Prostate gland (tissue), 2 donors: ENCODE results near the gene TMEM88. TPM values are rescaled to one million over a fixed set of nuclear protein-coding genes. Genes with fewer than 3 reads are reported as not detected.

ENCODE experiments used
- DNase-seq: peaks from one replicate; pipeline ENCODE4 v3.0.0-alpha.2; 2019; ENCODE audit warnings: low spot score
- H3K27ac ChIP-seq, 2 donors: fragments of 200-600 bp; sonication (generic); 2 replicates each; pipeline ENCODE4 v1.5.1; 2017 to 2019
- H3K27me3 ChIP-seq: fragments of 200-600 bp; sonication (generic); replicated peaks from 2 replicates; pipeline ENCODE4 v1.5.1; 2019; ENCODE audit not compliant: insufficient read depth
- H3K36me3 ChIP-seq, 2 donors: fragments of 200-600 bp; sonication (generic); 1 replicate in 1 of 2; 2 replicates in 1 of 2; pipeline versions ENCODE4 v1.5.1 to v1.8.1; 2017 to 2019
- H3K4me1 ChIP-seq: fragments of 200-600 bp; sonication (generic); replicated peaks from 2 replicates; pipeline ENCODE4 v1.5.1; 2019
- H3K4me3 ChIP-seq, 2 donors: fragments of 200-600 bp; sonication (generic); 2 replicates each; pipeline ENCODE4 v1.5.1; 2017 to 2019
- H3K9me3 ChIP-seq: fragments of 200-600 bp; sonication (generic); 2 replicates; pipeline ENCODE4 v1.5.1; 2017
- CTCF ChIP-seq, 4 experiments: fragments of 200-600 bp in 2 of 4; fragments of 450-650 bp in 2 of 4; sonication (generic) in 2 of 4; IDR thresholded peaks; 1 replicate in 3 of 4; 2 replicates in 1 of 4; pipeline ENCODE4 v1.5.1; 2016 to 2019; ENCODE audit warnings: antibody characterized with exemption in 4 of 4, mild to moderate bottlenecking in 2 of 4, moderate library complexity in 2 of 4
- POLR2A ChIP-seq: fragments of 450-650 bp; IDR thresholded peaks from one replicate; pipeline ENCODE4 v1.6.1; 2016; ENCODE audit warnings: antibody characterized with exemption, mild to moderate bottlenecking
- POLR2AphosphoS5 ChIP-seq: sonication (generic); formaldehyde crosslinking; IDR thresholded peaks from one replicate; pipeline ENCODE4 v1.6.1; 2017; ENCODE audit warnings: antibody characterized with exemption
- WGBS: methylation state at CpG from one replicate; pipeline ENCODE4 v1.1.5; 2018; 5-methylcytosine and 5-hydroxymethylcytosine counted together
- intact Hi-C: fragments of 100-400 bp; cut with DNase I; formaldehyde crosslinking; loops from one replicate; pipeline ENCODE4 v1.14.2; 2022
- total RNA-seq, 2 donors: library from RNA; depleted of rRNA; stranded (reverse); fragments of >200 nt; gene quantifications; one replicate each; pipeline ENCODE4 v1.1.0, GENCODE V29; 2016

The TMEM88 gene
- total RNA-seq, 2 donors from 2014 or later, result 11.1 to 15.7 TPM

DNA sequence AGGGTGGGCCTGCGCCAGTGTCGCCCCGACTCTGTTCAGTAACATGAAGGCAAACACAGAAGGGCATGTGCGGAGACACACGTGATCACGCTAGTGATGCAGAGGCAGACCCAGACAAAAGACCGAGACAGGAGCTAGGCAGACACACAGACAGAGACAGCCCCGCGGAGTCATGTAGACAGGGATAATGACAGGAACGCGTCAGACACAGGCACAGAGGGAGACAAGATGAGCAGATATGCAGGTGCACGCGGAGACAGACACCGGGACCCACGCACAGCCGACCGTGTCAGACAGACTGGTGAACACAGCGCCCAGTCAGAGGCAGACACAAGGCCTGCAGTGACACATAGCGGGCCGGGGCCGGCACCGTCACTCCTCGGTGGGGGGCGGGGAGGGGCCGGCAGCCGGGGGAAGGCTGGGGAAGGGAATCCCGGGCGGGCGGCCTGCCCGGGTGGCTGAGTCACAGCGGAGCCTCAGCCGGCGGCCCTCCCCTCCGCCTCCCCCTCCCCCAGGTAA is 13.4 kb upstream of the TMEM88 start:
- DNase-seq, result peak; percentile 83
- intact Hi-C loops, result loop anchor here (5.0 to 10.0 kb wide), 2 partner anchors 313 to 494 kb away; partner anchors contain the start of gene PER1

DNA sequence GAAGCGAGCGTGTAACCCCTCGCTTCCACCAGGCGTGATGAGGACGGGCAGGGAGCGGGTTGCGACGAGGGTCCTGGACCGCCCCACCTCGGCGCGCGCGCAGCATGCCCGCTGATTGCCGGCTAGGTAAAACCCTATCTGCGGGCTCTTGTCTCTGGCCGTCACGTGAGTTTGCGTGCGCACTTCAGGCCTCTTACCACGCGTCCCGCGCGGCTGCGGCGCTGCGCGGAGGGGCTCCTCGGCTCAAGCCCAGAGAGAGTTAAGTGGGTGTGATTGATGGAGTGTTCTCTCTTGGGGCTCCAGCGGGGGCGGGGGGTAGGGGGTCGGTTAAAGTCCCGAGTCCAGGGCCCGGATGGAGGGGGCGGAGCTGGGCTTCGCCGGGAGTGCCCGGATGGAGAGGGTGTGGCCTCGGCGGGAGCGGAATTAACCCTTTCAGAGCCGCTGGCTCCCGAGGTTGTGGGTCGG is 12.9 kb upstream of the TMEM88 start:
- intact Hi-C loops, result loop anchor here (5.0 to 10.0 kb wide), 2 partner anchors 313 to 495 kb away; partner anchors contain the start of gene PER1
- Histone ChIP-seq H3K9me3 (no peaks in the 10 kb centered on the region), H3K4me3 (peak overlapping the region; percentile 67 to 72), H3K27ac (peak overlapping the region; percentile 98 to 99), H3K4me1 (peaks cover 30% of the 10 kb centered on the region), H3K27me3 (no peaks in the 10 kb centered on the region), H3K36me3 (peaks cover 5 to 9% of the 10 kb centered on the region in 2 donors)
- DNase-seq, result peak; percentile 83
- under 1% methylated on average over 42 of the region's 46 CpGs for WGBS
- TF ChIP-seq POLR2A (no peak), POLR2AphosphoS5 (peak; percentile 68), CTCF (IDR thresholded peaks at IDR 0.05) (peak in 2 of 4 experiments; percentile 35 to 45)

More for the DNA sequence above, 13.4 kb upstream of the TMEM88 start:
- H3K27ac ChIP-seq, result peak overlapping the region; percentile 98 to 99
- H3K36me3 ChIP-seq, result peaks cover under 1 to 5% of the 10 kb centered on the region in 2 donors
- H3K4me3 ChIP-seq, result peak overlapping the region; percentile 67 to 72
- H3K9me3 ChIP-seq, result no peaks in the 10 kb centered on the region
- H3K27me3 ChIP-seq, result no peaks in the 10 kb centered on the region
- TF ChIP-seq CTCF (IDR thresholded peaks at IDR 0.05) (no peak), POLR2A (no peak), POLR2AphosphoS5 (no peak)
- WGBS, result 4% methylated on average over 29 of the region's 34 CpGs
- peaks cover 33% of the 10 kb centered on the region for H3K4me1 ChIP-seq

DNA sequence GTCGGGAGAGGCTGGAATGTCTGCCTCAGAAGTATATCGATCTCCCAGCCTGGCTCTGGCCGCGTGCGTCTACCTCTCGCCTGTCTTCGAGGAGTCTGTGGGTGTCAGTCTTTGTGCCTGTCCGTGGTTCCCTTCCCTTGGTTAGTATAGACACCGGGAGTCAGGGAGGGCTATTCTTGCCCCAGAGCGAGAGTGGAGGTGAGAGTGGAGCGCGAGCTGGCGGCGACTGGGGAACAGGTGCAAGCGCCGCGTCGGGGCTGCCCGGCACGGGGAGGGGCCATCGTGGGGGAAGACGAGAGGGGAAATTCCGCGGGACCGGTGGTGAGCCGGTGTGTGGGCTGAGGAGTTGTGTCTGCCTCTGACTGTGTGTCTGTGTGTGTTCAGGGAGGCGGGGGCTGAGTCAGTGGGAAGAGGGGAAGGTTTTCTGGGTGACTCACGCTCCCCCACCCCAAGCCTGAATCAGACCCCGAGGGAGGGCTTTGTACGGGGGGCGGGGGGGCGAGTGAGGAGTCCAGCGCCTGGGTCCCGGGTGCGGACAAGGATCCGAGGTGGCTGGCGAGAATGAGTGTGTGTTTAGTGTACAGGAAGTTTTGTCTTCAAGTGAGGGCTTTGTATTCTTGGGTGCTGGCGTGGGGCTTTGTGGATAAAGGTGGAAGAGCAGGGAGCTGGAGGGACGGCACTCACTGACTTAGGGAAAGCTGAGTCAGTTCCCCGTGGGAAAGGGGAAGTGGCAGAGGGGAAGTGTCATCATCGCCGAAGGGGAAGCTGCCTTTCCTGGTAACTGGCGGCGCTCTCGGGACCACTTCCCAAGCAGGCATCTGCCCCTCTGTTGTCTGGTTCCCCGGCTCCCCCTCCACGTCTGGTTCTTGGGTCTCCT is 12.2 kb upstream of the TMEM88 start:
- no peaks in the 10 kb centered on the region for H3K9me3 ChIP-seq
- intact Hi-C loops, result loop anchor here (5.0 to 10.0 kb wide), 2 partner anchors 312 to 495 kb away; partner anchors contain the start of gene PER1
- DNase-seq, result peak; percentile 55
- peaks cover 7 to 15% of the 10 kb centered on the region in 2 donors for H3K36me3 ChIP-seq
- H3K27ac ChIP-seq, result peak overlapping the region; percentile 98 to 99
- H3K4me1 ChIP-seq, result peaks cover 26% of the 10 kb centered on the region
- no peaks in the 10 kb centered on the region for H3K27me3 ChIP-seq
- peak overlapping the region; percentile 67 to 72 for H3K4me3 ChIP-seq
- under 1% methylated on average over 47 of the region's 47 CpGs for WGBS
- TF ChIP-seq POLR2A (peak; percentile 24), CTCF (IDR thresholded peaks at IDR 0.05) (no peak), POLR2AphosphoS5 (no peak)

DNA sequence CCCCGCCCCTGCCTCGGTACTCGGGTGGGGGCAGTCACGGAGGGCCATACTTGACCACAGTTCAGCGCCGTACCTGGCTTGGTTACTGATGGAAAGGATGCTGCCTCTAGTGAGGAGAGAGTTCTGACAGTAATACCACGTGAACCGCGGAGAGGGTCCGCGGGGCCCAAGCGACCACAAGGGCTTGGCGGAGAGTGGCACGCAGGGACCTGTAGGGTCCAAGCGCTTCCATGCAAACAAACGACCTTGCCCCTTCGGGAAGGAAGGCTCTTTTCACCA is 11.7 kb upstream of the TMEM88 start:
- H3K4me3 ChIP-seq, result peak overlapping the region; percentile 67 to 72
- intact Hi-C loops, result loop anchor here (5.0 to 10.0 kb wide), 2 partner anchors 312 to 496 kb away; partner anchors contain the start of gene PER1
- 2% methylated on average over 17 of the region's 17 CpGs for WGBS
- no peaks in the 10 kb centered on the region for H3K9me3 ChIP-seq
- peak overlapping the region; percentile 98 to 99 for H3K27ac ChIP-seq
- no peak for TF ChIP-seq POLR2AphosphoS5
- no peak for TF ChIP-seq POLR2A
- TF ChIP-seq CTCF (IDR thresholded peaks at IDR 0.05), result no peak
- peaks cover 9 to 16% of the 10 kb centered on the region in 2 donors for H3K36me3 ChIP-seq
- H3K27me3 ChIP-seq, result no peaks in the 10 kb centered on the region
- peaks cover 23% of the 10 kb centered on the region for H3K4me1 ChIP-seq
- no peak for DNase-seq
